Measurements from ENCODE around the gene WFDC9.
"Not testable (repeated sequence)": the region's sequence is repeated elsewhere in the genome, so short reads cannot be mapped to it uniquely, and the experiment has no call there.

Gene WFDC9

GRCh38 chr20:45576995-45577394 is 54.1 kb downstream of the WFDC9 start:
- no peak for TF ChIP-seq ZNF274 (IDR thresholded peaks at IDR 0.05; ENCODE audit: low read depth, low read length)

GRCh38 chr20:45575931-45576330 is 55.2 kb downstream of the WFDC9 start:
- H3K4me3 ChIP-seq (ENCODE audit: low read length) = no peak overlapping the region

More at GRCh38 chr20:45576995-45577394, 54.1 kb downstream of the WFDC9 start:
- H3K4me3 ChIP-seq (ENCODE audit: low read length) = no peak overlapping the region

GRCh38 chr20:45569650-45570049 is 61.4 kb downstream of the WFDC9 start:
- not testable (repeated sequence) for H3K4me3 ChIP-seq (ENCODE audit: low read length)

More at GRCh38 chr20:45575931-45576330, 55.2 kb downstream of the WFDC9 start:
- TF ChIP-seq ZNF274 (IDR thresholded peaks at IDR 0.05; ENCODE audit: low read depth, low read length) = no peak

GRCh38 chr20:45564760-45565276 is 66.3 kb downstream of the WFDC9 start:
- no peak for TF ChIP-seq ZNF274 (IDR thresholded peaks at IDR 0.05; ENCODE audit: low read depth, low read length)
- H3K4me3 ChIP-seq (ENCODE audit: low read length) = no peak overlapping the region
